Measurements from ENCODE around the gene SDF4.

GRCh38 chr1:1253972-1254666 lies 22.3 kb upstream of the SDF4 start:
- no peak for TF ChIP-seq EZH2 (IDR thresholded peaks at IDR 0.05; ENCODE audit: insufficient read depth, poor library complexity, severe bottlenecking)
- no peak for TF ChIP-seq EZH2phosphoT487 (IDR thresholded peaks at IDR 0.05; ENCODE audit: insufficient read depth, low read depth)

Data from GM23248 (cell line).